Thoracic aorta (tissue), 2 donors: ENCODE measurements around the gene SUMF1. TPM values are rescaled to one million over a fixed set of nuclear protein-coding genes. Genes with fewer than 3 reads are reported as not detected.
"Not testable (repeated sequence)": the region's sequence is repeated elsewhere in the genome, so short reads cannot be mapped to it uniquely, and the experiment has no call there.

Experiments used
- ATAC-seq: fragments of 150-250 bp; one replicate; pipeline ENCODE4 v1.8.0; 2017; ENCODE audit warnings: low read depth; ENCODE audit not compliant: insufficient number of reproducible peaks, low FRiP score
- DNase-seq: peaks from one replicate; pipeline ENCODE4 v3.0.0-alpha.2; 2020; ENCODE audit warnings: low spot score
- H3K27ac ChIP-seq, 2 donors: fragments of 200-600 bp; sonication (generic); 1 replicate in 1 of 2; 2 replicates in 1 of 2; pipeline ENCODE4 v1.5.1; 2016; ENCODE audit warnings: mild to moderate bottlenecking in 2 of 2, moderate library complexity in 2 of 2
- H3K27me3 ChIP-seq: fragments of 200-600 bp; sonication (generic); replicated peaks from 2 replicates; pipeline ENCODE4 v1.6.0; 2016; ENCODE audit warnings: mild to moderate bottlenecking; ENCODE audit not compliant: insufficient read depth
- H3K36me3 ChIP-seq: fragments of 200-600 bp; sonication (generic); one replicate; pipeline ENCODE4 v1.5.1; 2016
- H3K4me1 ChIP-seq, 2 donors: fragments of 200-600 bp; sonication (generic); 1 replicate in 1 of 2; 2 replicates in 1 of 2; pipeline versions ENCODE4 v1.5.1 to v1.6.0; 2016; ENCODE audit warnings: low read depth in 2 of 2, mild to moderate bottlenecking in 1 of 2; ENCODE audit not compliant: control insufficient read depth in 1 of 2
- H3K4me3 ChIP-seq: fragments of 200-600 bp; sonication (generic); 2 replicates; pipeline ENCODE4 v1.5.1; 2016; ENCODE audit warnings: mild to moderate bottlenecking
- H3K9me3 ChIP-seq: fragments of 200-600 bp; sonication (generic); 2 replicates; pipeline ENCODE4 v1.5.1; 2016
- total RNA-seq, 2 donors: library from RNA; depleted of rRNA; stranded (reverse); fragments of >200 nt; gene quantifications; one replicate each; pipeline versions ENCODE4 v1.1.0 to v1.2.3, GENCODE V29; 2016
- TF ChIP-seq, protein P1 (sequence below): fragments of 200-600 bp; sonication (generic); IDR thresholded peaks from one replicate; pipeline ENCODE4 v1.5.1; 2019; ENCODE audit warnings: antibody characterized with exemption

Gene SUMF1
- total RNA-seq, 2 donors from 2014 or later = 35.0 to 63.5 TPM

DNA sequence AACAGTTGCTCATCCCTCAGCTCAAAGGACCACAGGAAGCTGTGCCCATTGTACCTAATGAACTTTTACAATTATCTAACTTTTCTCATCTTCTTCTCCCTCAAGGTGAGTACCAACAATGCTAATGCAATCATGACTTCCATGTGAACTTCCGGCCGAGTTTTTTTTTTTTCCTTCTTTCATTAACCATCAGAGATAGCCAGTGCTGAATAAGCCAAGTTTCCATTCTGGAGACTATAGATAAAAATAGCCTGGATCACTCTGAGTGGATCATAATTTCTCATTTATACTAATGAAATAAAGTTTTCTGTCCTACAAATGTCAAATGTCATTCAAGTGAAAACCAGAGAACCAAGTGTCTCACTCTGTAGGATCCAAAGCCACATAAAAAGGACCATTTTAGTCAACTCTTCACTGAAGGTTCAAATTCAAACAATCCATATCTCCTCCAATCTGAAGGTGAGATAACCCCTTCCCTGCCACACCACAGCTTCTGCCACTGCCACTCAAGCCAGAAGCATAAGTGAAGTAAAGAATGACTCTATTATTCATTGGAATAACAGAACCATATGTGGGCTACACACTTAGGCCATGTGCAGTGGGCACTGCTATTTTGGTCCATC lies 5.5 kb downstream of the SUMF1 start:
- TF ChIP-seq, protein P1, sequence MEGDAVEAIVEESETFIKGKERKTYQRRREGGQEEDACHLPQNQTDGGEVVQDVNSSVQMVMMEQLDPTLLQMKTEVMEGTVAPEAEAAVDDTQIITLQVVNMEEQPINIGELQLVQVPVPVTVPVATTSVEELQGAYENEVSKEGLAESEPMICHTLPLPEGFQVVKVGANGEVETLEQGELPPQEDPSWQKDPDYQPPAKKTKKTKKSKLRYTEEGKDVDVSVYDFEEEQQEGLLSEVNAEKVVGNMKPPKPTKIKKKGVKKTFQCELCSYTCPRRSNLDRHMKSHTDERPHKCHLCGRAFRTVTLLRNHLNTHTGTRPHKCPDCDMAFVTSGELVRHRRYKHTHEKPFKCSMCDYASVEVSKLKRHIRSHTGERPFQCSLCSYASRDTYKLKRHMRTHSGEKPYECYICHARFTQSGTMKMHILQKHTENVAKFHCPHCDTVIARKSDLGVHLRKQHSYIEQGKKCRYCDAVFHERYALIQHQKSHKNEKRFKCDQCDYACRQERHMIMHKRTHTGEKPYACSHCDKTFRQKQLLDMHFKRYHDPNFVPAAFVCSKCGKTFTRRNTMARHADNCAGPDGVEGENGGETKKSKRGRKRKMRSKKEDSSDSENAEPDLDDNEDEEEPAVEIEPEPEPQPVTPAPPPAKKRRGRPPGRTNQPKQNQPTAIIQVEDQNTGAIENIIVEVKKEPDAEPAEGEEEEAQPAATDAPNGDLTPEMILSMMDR = no peak
- ATAC-seq = no peak
- Histone ChIP-seq H3K9me3 (no peaks in the 10 kb centered on the region), H3K4me3 (no peak overlapping the region), H3K36me3 (no peaks in the 10 kb centered on the region), H3K27ac (no peak overlapping the region), H3K4me1 (peaks cover 4 to 6% of the 10 kb centered on the region in 2 donors), H3K27me3 (no peaks in the 10 kb centered on the region)
- DNase-seq = no peak

DNA sequence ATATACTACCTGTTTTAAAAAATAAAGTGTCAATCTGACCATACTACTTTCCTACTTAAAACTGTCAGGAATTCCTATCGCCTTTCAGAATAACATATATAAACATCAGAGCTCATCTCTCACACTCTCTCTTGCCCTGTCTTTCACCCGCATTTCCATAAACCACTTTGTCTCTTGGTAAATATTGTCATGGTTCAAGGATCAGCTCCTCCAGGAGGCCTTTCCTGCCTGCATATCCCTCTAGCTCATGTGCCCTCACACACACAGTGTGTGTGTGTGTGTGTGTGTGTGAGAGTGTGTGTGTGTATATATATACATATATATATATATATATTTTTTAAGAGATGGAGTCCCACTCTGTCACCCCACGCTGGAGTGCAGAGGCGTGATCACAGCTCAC lies 6.7 kb downstream of the SUMF1 start:
- no peak overlapping the region for H3K27ac ChIP-seq
- TF ChIP-seq, protein P1 = no peak
- no peak overlapping the region for H3K4me3 ChIP-seq
- ATAC-seq (no peak), DNase-seq (no peak)
- no peaks in the 10 kb centered on the region for H3K9me3 ChIP-seq
- no peaks in the 10 kb centered on the region for H3K4me1 ChIP-seq
- H3K27me3 ChIP-seq = no peaks in the 10 kb centered on the region
- H3K36me3 ChIP-seq = no peaks in the 10 kb centered on the region

DNA sequence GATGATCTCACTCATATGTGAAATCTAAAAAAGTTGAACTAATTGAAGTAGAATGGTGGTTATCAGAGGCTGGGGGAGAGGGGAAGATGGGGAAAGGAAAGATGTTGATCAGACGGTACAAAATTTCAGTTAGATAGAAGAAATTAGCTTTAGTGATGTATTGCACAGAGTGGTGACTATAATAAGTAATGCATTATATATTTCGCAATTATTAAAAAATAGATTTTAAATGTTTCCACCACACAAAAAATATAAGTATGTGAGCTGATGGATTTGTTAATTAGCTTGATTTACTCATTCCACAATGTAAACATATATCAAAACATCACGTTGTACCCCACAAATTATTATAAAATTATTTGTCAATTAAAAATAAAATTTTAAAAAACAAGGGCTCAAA lies 8.1 kb downstream of the SUMF1 start:
- no peak for DNase-seq
- no peaks in the 10 kb centered on the region for H3K9me3 ChIP-seq
- H3K27me3 ChIP-seq = no peaks in the 10 kb centered on the region
- no peak overlapping the region for H3K4me3 ChIP-seq
- no peak for ATAC-seq
- no peaks in the 10 kb centered on the region for H3K36me3 ChIP-seq
- no peaks in the 10 kb centered on the region for H3K4me1 ChIP-seq
- TF ChIP-seq, protein P1 = no peak
- no peak overlapping the region for H3K27ac ChIP-seq

DNA sequence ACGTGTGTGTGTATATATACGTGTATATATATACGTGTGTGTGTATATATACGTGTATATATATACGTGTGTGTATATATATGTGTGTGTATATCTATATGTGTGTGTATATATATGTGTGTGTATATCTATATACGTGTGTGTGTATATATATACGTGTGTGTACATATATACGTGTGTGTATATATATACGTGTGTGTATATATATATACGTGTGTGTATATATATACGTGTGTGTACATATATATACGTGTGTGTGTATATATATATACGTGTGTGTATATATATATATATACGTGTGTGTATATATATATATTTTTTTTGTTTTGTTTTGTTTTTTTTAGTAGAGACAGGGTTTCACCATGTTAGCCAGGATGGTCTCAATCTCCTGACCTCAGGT lies 10.3 kb downstream of the SUMF1 start:
- not testable (repeated sequence) for H3K36me3 ChIP-seq, H3K27me3 ChIP-seq, DNase-seq, ATAC-seq, H3K27ac ChIP-seq, H3K9me3 ChIP-seq, H3K4me3 ChIP-seq, H3K4me1 ChIP-seq

- H3K27ac ChIP-seq = no peak overlapping the region
- H3K9me3 ChIP-seq = no peaks in the 10 kb centered on the region
- H3K4me1 ChIP-seq = no peaks in the 10 kb centered on the region
- H3K27me3 ChIP-seq = no peaks in the 10 kb centered on the region
- DNase-seq (no peak), ATAC-seq (no peak)
- no peaks in the 10 kb centered on the region for H3K36me3 ChIP-seq
- no peak overlapping the region for H3K4me3 ChIP-seq
- TF ChIP-seq, protein P1 = no peak
These were observed 12.9 kb downstream of the SUMF1 start for GRCh38 chr3:4454142-4454541.
